ENCODE measurements around the gene ADSS2.

ADSS2 gene

GRCh38 chr1:244445320-244446181 lies 6.2 kb downstream of the ADSS2 start:
- DNase-seq (ENCODE audit: low read depth, low spot score) = no peak

GRCh38 chr1:244444854-244445253 lies 6.9 kb downstream of the ADSS2 start:
- DNase-seq (ENCODE audit: low read depth, low spot score) = no peak

GRCh38 chr1:244442850-244443249 lies 8.9 kb downstream of the ADSS2 start:
- no peak for DNase-seq (ENCODE audit: low read depth, low spot score)

- DNase-seq (ENCODE audit: low read depth, low spot score) = no peak
Measured at GRCh38 chr1:244439391-244440032, 12.2 kb downstream of the ADSS2 start.

GRCh38 chr1:244437086-244437468 lies 14.6 kb downstream of the ADSS2 start:
- DNase-seq (ENCODE audit: low read depth, low spot score) = no peak

- DNase-seq (ENCODE audit: low read depth, low spot score) = no peak
Measured at GRCh38 chr1:244436336-244437085, 15.2 kb downstream of the ADSS2 start.

- no peak for DNase-seq (ENCODE audit: low read depth, low spot score)
Measured at GRCh38 chr1:244435562-244436205, 16.0 kb downstream of the ADSS2 start.

- DNase-seq (ENCODE audit: low read depth, low spot score) = no peak
Measured at GRCh38 chr1:244431166-244431565, 20.5 kb downstream of the ADSS2 start.

- DNase-seq (ENCODE audit: low read depth, low spot score) = no peak
Measured at GRCh38 chr1:244429818-244430217, 21.9 kb downstream of the ADSS2 start.

- no peak for DNase-seq (ENCODE audit: low read depth, low spot score)
Measured at GRCh38 chr1:244427647-244428046, 24.1 kb downstream of the ADSS2 start.

- DNase-seq (ENCODE audit: low read depth, low spot score) = no peak
Measured at GRCh38 chr1:244424649-244425334, 26.9 kb downstream of the ADSS2 start.

GRCh38 chr1:244422174-244422573 lies 29.5 kb downstream of the ADSS2 start:
- DNase-seq (ENCODE audit: low read depth, low spot score) = no peak

GRCh38 chr1:244419024-244419423 lies 32.7 kb downstream of the ADSS2 start:
- no peak for DNase-seq (ENCODE audit: low read depth, low spot score)

GRCh38 chr1:244414543-244414942 lies 37.2 kb downstream of the ADSS2 start:
- DNase-seq (ENCODE audit: low read depth, low spot score) = no peak

GRCh38 chr1:244413736-244414135 lies 38.0 kb downstream of the ADSS2 start:
- no peak for DNase-seq (ENCODE audit: low read depth, low spot score)

GRCh38 chr1:244412176-244412575 lies 39.5 kb downstream of the ADSS2 start:
- no peak for DNase-seq (ENCODE audit: low read depth, low spot score)

GRCh38 chr1:244409701-244410100 lies 42.0 kb downstream of the ADSS2 start:
- no peak for DNase-seq (ENCODE audit: low read depth, low spot score)

GRCh38 chr1:244406337-244406736 lies 45.4 kb downstream of the ADSS2 start:
- DNase-seq (ENCODE audit: low read depth, low spot score) = no peak

GRCh38 chr1:244405856-244406255 lies 45.9 kb downstream of the ADSS2 start:
- DNase-seq (ENCODE audit: low read depth, low spot score) = no peak

- no peak for DNase-seq (ENCODE audit: low read depth, low spot score)
Measured at GRCh38 chr1:244403431-244403830, 48.3 kb downstream of the ADSS2 start.

- no peak for DNase-seq (ENCODE audit: low read depth, low spot score)
Measured at GRCh38 chr1:244400974-244401373, 50.7 kb downstream of the ADSS2 start.

All from brain pericyte (primary cell).